HG03039 (cell line): ENCODE data around the gene RAB7B.

Experiments used
- ATAC-seq: cut with Tn5 transposase; IDR thresholded peaks from one replicate; pipeline ENCODE4 v1.9.1; 2021; ENCODE audit warnings: mild to moderate bottlenecking, moderate library complexity; ENCODE audit not compliant: unreplicated experiment

The RAB7B gene

GRCh38 chr1:206023695-206024094, 20.5 kb upstream of the RAB7B start, which contains the start of gene CTSE:
CTSE (minus strand) TSS chr1:206023895; CDS start chr1:206023791, 104 bp downstream.
- no peak for ATAC-seq

GRCh38 chr1:206022766-206023165, 19.6 kb upstream of the RAB7B start:
- ATAC-seq: no peak

- ATAC-seq: no peak
Measured at GRCh38 chr1:206021626-206022365, 18.6 kb upstream of the RAB7B start.

- no peak for ATAC-seq
Measured at GRCh38 chr1:206021008-206021625, 17.9 kb upstream of the RAB7B start.

GRCh38 chr1:206020393-206021007, 17.3 kb upstream of the RAB7B start:
- no peak for ATAC-seq

GRCh38 chr1:206015071-206015470, 11.9 kb upstream of the RAB7B start:
- ATAC-seq: no peak

- no peak for ATAC-seq
Measured at GRCh38 chr1:206014601-206015000, 11.4 kb upstream of the RAB7B start.

GRCh38 chr1:206013026-206013795, 10.0 kb upstream of the RAB7B start:
- no peak for ATAC-seq

- peak; percentile 94 for ATAC-seq
Measured at GRCh38 chr1:206012086-206012859, 9.1 kb upstream of the RAB7B start.

GRCh38 chr1:206011057-206011456, 7.9 kb upstream of the RAB7B start:
- ATAC-seq: no peak

- ATAC-seq: no peak
Measured at GRCh38 chr1:206010060-206010459, 6.9 kb upstream of the RAB7B start.

GRCh38 chr1:206006946-206007345, 3.8 kb upstream of the RAB7B start:
- ATAC-seq: no peak

GRCh38 chr1:206005778-206006180, 2.6 kb upstream of the RAB7B start:
- ATAC-seq: no peak

- no peak for ATAC-seq
Measured at GRCh38 chr1:206005234-206005633, 2.0 kb upstream of the RAB7B start.

- ATAC-seq: no peak
Measured at GRCh38 chr1:206004826-206005225, 1.6 kb upstream of the RAB7B start.

- no peak for ATAC-seq
Measured at GRCh38 chr1:206003854-206004800, 932 bp upstream of the RAB7B start.

GRCh38 chr1:206002160-206002559, 1.0 kb downstream of the RAB7B start:
- no peak for ATAC-seq

GRCh38 chr1:206001476-206001888, 1.7 kb downstream of the RAB7B start:
- ATAC-seq: no peak

- ATAC-seq: no peak
Measured at GRCh38 chr1:206000641-206001339, 2.4 kb downstream of the RAB7B start.
